Measurements from ENCODE around the gene MPO.

MPO gene

DNA sequence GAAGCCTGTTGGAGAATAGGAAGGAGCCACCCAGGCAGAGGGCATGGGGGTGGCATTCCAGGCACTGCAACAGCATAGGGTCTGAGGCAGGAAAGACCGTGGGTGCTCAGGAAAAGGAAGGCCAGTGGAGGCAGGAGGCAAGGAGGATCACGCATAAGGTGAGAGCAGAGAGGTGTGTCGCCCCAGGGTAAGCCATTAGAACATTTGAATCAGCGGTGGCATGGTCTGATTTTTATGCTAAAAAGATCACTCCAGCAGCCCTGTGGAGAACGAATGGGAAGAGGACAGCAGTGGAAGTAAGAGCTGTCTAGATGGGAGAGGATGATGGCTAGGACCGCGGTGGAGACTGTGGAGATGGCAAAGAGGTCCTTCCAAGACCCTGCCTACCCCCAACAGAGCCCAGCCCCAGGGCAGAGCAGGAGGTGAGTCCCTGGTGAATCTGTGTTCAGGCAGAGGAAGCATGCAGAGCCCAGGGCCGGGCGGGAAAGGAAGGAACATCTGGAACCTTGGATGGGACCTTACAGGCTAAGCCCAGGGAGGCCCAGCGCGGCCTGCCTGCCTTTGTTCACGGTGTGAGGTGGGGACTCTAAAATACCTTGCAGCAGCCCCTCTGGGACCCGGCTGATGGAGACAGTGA lies 34.5 kb downstream of the MPO start:
- DNase-seq = no peak
- Histone ChIP-seq H3K9me3 (peaks cover 4% of the 10 kb centered on the region; the same call in 1 of the 2 replicates), H3K4me3 (ENCODE audit: low read depth, low read length) (no peak overlapping the region), H3K27me3 (peaks cover 74% of the 10 kb centered on the region), H3K4me1 (no peaks in the 10 kb centered on the region), H3K36me3 (no peaks in the 10 kb centered on the region)
- TF ChIP-seq, protein P1, sequence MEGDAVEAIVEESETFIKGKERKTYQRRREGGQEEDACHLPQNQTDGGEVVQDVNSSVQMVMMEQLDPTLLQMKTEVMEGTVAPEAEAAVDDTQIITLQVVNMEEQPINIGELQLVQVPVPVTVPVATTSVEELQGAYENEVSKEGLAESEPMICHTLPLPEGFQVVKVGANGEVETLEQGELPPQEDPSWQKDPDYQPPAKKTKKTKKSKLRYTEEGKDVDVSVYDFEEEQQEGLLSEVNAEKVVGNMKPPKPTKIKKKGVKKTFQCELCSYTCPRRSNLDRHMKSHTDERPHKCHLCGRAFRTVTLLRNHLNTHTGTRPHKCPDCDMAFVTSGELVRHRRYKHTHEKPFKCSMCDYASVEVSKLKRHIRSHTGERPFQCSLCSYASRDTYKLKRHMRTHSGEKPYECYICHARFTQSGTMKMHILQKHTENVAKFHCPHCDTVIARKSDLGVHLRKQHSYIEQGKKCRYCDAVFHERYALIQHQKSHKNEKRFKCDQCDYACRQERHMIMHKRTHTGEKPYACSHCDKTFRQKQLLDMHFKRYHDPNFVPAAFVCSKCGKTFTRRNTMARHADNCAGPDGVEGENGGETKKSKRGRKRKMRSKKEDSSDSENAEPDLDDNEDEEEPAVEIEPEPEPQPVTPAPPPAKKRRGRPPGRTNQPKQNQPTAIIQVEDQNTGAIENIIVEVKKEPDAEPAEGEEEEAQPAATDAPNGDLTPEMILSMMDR (IDR thresholded peaks at IDR 0.05; ENCODE audit: low read depth, low read length) = no peak

DNA sequence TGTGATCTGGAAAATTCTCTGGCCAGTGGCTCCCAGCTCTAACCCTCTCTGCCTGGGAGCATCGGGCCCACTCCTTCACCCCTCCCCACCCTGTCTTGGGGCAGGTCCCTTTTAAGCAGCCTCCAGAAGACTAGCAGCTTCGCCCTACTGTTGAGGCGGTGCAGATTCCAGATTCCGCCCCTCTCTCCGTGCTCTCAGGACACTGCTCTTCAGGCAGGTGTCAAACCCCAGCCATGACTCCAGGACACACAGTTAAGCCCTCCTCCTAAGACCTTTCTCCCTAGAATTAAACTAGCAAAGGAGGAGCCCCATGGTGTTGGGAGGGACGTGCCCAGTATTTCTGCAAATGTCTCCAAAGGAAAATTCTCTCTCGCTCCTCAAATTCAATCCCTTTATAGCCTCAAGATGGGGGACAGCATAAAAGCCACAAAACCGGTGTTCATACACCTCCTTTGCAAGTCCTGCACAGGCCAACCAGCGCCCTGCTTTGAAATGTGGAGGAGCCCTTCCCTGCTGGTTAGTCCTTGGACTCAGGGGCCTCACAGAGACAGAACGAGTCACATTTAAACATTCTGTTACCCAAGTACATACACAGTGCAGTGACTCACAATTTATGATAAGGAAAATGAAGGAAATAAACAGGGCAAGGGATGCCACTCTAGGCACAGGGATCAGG lies 35.2 kb downstream of the MPO start:
- TF ChIP-seq, protein P1 (IDR thresholded peaks at IDR 0.05; ENCODE audit: low read depth, low read length) = no peak

DNA sequence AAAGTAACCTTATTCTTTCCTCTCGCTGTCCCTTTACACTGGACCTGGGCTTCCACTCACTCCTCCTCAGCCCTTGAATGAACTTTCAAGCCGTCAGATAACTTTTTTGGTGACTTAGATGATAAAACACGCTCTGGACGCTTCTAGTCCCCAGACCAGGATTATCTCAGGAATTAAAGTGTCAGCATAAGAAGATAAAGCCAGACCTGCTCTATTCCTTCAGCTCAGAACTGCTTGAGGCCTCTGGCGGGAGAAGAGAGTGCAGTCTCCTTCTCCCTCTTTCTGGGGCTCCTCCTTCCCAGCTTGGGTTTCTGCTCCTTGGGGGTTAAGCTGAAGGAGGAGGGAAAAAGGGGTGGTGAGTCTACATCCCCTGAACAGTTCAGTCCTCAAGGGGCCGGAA lies 35.8 kb downstream of the MPO start:
- H3K4me1 ChIP-seq = no peaks in the 10 kb centered on the region
- no peaks in the 10 kb centered on the region for H3K36me3 ChIP-seq
- TF ChIP-seq, protein P1 (IDR thresholded peaks at IDR 0.05; ENCODE audit: low read depth, low read length) = no peak
- no peaks in the 10 kb centered on the region; the same call in 1 of the 2 replicates for H3K9me3 ChIP-seq
- no peak overlapping the region for H3K4me3 ChIP-seq (ENCODE audit: low read depth, low read length)
- H3K27me3 ChIP-seq = peaks cover 78% of the 10 kb centered on the region
- DNase-seq = no peak

More for the DNA sequence above, 35.2 kb downstream of the MPO start:
- DNase-seq = no peak
- Histone ChIP-seq H3K4me3 (ENCODE audit: low read depth, low read length) (no peak overlapping the region), H3K9me3 (peaks cover 4% of the 10 kb centered on the region; the same call in 1 of the 2 replicates), H3K4me1 (no peaks in the 10 kb centered on the region), H3K27me3 (peaks cover 78% of the 10 kb centered on the region), H3K36me3 (no peaks in the 10 kb centered on the region)

DNA sequence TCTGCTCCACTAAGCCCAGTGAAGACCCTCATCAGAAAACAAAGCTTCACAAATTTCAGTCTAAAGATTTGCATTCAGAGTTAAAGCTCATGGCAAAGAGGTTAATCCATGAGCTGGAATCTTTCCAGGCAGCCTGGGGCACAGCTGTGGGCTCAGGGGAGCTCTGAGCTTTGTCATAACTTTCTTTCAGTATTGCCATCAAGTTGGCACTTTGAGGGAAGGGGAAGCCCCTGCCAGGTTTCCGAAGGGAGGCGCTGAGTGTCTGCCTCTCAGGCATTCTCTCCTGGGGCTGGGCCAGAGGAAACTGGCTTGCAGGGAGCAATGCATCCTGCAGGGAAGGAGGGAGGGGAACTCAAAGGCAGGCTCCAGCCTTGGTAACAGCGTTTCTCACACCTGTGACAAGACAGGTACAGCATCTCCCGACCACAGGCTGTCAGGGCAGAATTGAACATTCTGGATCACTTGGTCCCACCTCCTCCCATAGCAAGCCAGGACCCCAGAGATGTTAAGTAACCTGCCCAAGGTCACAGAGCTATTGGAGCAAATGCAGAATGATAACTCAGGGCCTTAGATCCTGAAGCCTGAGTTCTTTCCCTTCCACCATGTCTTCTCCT lies 38.5 kb downstream of the MPO start:
- H3K27me3 ChIP-seq = peaks cover 89% of the 10 kb centered on the region
- TF ChIP-seq, protein P1 (IDR thresholded peaks at IDR 0.05; ENCODE audit: low read depth, low read length) = no peak
- H3K4me3 ChIP-seq (ENCODE audit: low read depth, low read length) = no peak overlapping the region
- no peaks in the 10 kb centered on the region for H3K9me3 ChIP-seq
- no peak for DNase-seq
- no peaks in the 10 kb centered on the region for H3K36me3 ChIP-seq
- H3K4me1 ChIP-seq = no peaks in the 10 kb centered on the region

DNA sequence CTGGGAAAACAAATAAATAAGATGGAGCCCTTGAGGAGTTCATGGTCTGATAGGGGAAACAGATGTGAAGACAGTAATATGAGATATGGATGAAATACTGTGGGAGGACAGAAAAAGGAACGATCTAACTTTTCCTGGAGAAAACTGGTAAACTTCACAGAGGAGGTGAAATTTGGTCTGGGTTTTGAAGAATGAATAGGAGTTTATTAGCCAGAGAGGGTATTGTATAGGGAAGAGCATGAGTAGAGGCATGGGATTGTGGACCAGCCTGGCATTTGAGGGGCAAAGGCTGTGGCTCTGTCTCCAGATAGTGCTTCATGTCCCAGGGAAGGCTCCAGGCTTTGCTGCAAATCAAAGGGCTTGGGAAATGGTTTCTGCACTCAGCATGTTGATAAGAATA lies 40.7 kb downstream of the MPO start:
- no peaks in the 10 kb centered on the region for H3K36me3 ChIP-seq
- TF ChIP-seq, protein P1 (IDR thresholded peaks at IDR 0.05; ENCODE audit: low read depth, low read length) = no peak
- no peaks in the 10 kb centered on the region for H3K9me3 ChIP-seq
- H3K27me3 ChIP-seq = peaks cover 98% of the 10 kb centered on the region
- no peak overlapping the region for H3K4me3 ChIP-seq (ENCODE audit: low read depth, low read length)
- H3K4me1 ChIP-seq = no peaks in the 10 kb centered on the region
- DNase-seq = no peak

All from BE2C (cell line).